CD4-positive, alpha-beta T cell (primary cell): ENCODE data around the gene CCR1. TPM values are rescaled to one million over a fixed set of nuclear protein-coding genes. Genes with fewer than 3 reads are reported as not detected.

ENCODE experiments used
- total RNA-seq, 174 experiments: library from RNA in 2 of 174; stranded (reverse) in 2 of 174; gene quantifications; one replicate each; pipeline ENCODE4 v1.2.3 and lab custom pipeline; 2021 to 2026

Gene CCR1
- total RNA-seq, 2 experiments from 2014 or later: 0.34 to 0.38 TPM

Other genes starting within 250 kb of the CCR1 start
- gene FYCO1, start 212.5 kb downstream of the CCR1 start, total RNA-seq: 10 to 100 TPM; 17.4 to 20.1 TPM
- under 1 TPM; 0.14 to 0.20 TPM for gene XCR1, start 180.8 kb downstream of the CCR1 start, total RNA-seq
- gene CCR3, start 34.1 kb upstream of the CCR1 start, total RNA-seq: not detected
- gene CCR2, start 145.8 kb upstream of the CCR1 start, total RNA-seq: 1 to 10 TPM in 1 of 2 experiments, under 1 TPM in 1; 0.99 to 1.0 TPM
- 1 to 10 TPM; 1.1 to 1.4 TPM for gene CCR5, start 162.6 kb upstream of the CCR1 start, total RNA-seq
- 1 to 10 TPM; 4.3 to 4.5 TPM for gene CCRL2, start 198.9 kb upstream of the CCR1 start, total RNA-seq